OCI-M2 (cell line): Measurements from ENCODE around the gene ENTREP3.
"Not testable (repeated sequence)": the region's sequence is repeated elsewhere in the genome, so short reads cannot be mapped to it uniquely, and the experiment has no call there.

Experiments used
- DNase-seq: peaks from one replicate; lab custom pipeline; 2025; ENCODE audit not compliant: unreplicated experiment; lab: John Stamatoyannopoulos, UW

Gene ENTREP3

GRCh38 chr1:155253208-155253607 is 2.1 kb downstream of the ENTREP3 start:
- DNase-seq: no peak

- no peak for DNase-seq
Measured at GRCh38 chr1:155251566-155251965, 3.7 kb downstream of the ENTREP3 start.

- peak; percentile 54 for DNase-seq
Measured at GRCh38 chr1:155250633-155251449, 4.4 kb downstream of the ENTREP3 start.

- DNase-seq: no peak
Measured at GRCh38 chr1:155250246-155250632, 5.0 kb downstream of the ENTREP3 start.

GRCh38 chr1:155247667-155248553 is 7.4 kb downstream of the ENTREP3 start:
- no peak for DNase-seq

- not testable (repeated sequence) for DNase-seq
Measured at GRCh38 chr1:155246796-155247195, 8.5 kb downstream of the ENTREP3 start.

- DNase-seq: no peak
Measured at GRCh38 chr1:155245163-155245524, 10.1 kb downstream of the ENTREP3 start.

- DNase-seq: peak; percentile 87
Measured at GRCh38 chr1:155244368-155245162, 10.7 kb downstream of the ENTREP3 start.

GRCh38 chr1:155242805-155243358 is 12.4 kb downstream of the ENTREP3 start:
- DNase-seq: no peak

GRCh38 chr1:155241841-155242264 is 13.4 kb downstream of the ENTREP3 start:
- no peak for DNase-seq

- DNase-seq: peak; percentile 64
Measured at GRCh38 chr1:155241069-155241679, 14.1 kb downstream of the ENTREP3 start.

GRCh38 chr1:155236451-155236850 is 18.8 kb downstream of the ENTREP3 start:
- no peak for DNase-seq

GRCh38 chr1:155235375-155235774 is 19.9 kb downstream of the ENTREP3 start:
- not testable (repeated sequence) for DNase-seq

GRCh38 chr1:155233502-155233901 is 21.8 kb downstream of the ENTREP3 start:
- DNase-seq: not testable (repeated sequence)

- DNase-seq: not testable (repeated sequence)
Measured at GRCh38 chr1:155232001-155232978, 23.0 kb downstream of the ENTREP3 start.

GRCh38 chr1:155231302-155231701 is 24.0 kb downstream of the ENTREP3 start:
- not testable (repeated sequence) for DNase-seq

- DNase-seq: no peak
Measured at GRCh38 chr1:155228096-155228427, 27.2 kb downstream of the ENTREP3 start.

GRCh38 chr1:155227261-155228095 is 27.8 kb downstream of the ENTREP3 start:
- DNase-seq: peak; percentile 78

- DNase-seq: no peak
Measured at GRCh38 chr1:155226910-155227260, 28.4 kb downstream of the ENTREP3 start.
